IMR-90 (cell line): ENCODE data around the gene CPLX1. TPM values are rescaled to one million over a fixed set of nuclear protein-coding genes. Genes with fewer than 3 reads are reported as not detected.

ENCODE experiments used
- ATAC-seq: fragments of 200-7000 bp; cut with Tn5 transposase; 2 replicates; pipeline ENCODE4 v1.9.1; 2020; ENCODE audit warnings: low read depth, mild to moderate bottlenecking, moderate library complexity
- BruUV-seq: library from RNA; stranded (reverse); fragments of 400-500 nt; replicated peaks from 2 replicates; lab custom pipeline; 2021; lab: Mats Ljungman, UMichigan
- CTCF ChIA-PET: fragments of 300-600 bp; formaldehyde crosslinking; extraction: SDS; loops from one replicate; lab custom pipeline; 2021; ENCODE audit warnings: antibody characterized with exemption; lab: Yijun Ruan, JAX
- POLR2A ChIA-PET: fragments of 300-600 bp; sonication (Branson Sonifier 250); formaldehyde crosslinking; loops from one replicate; lab custom pipeline; 2022; ENCODE audit warnings: antibody characterized with exemption; ENCODE audit not compliant: unreplicated experiment; lab: Charles Lee
- DNase-seq: peaks from one replicate; pipeline ENCODE4 v3.0.0; 2013
- H2AFZ ChIP-seq: replicated peaks from 2 replicates; pipeline ENCODE3; 2013; ENCODE audit warnings: low read length, mild to moderate bottlenecking; ENCODE audit not compliant: poor library complexity
- H2AK5ac ChIP-seq: 2 replicates; pipeline ENCODE4 v1.6.1; 2013; ENCODE audit warnings: low read depth, low read length, inconsistent platforms
- H2AK9ac ChIP-seq: replicated peaks from 2 replicates; pipeline ENCODE3; 2013; ENCODE audit warnings: mild to moderate bottlenecking, low read depth, low read length, moderate library complexity; ENCODE audit not compliant: poor library complexity
- H2BK120ac ChIP-seq: 2 replicates; pipeline ENCODE4 v1.6.1; 2013; ENCODE audit warnings: low read depth, low read length, inconsistent platforms
- H2BK15ac ChIP-seq: 3 replicates; pipeline ENCODE4 v1.6.1; 2013; ENCODE audit warnings: low read depth, low read length, inconsistent platforms
- H2BK20ac ChIP-seq: 2 replicates; pipeline ENCODE4 v1.6.1; 2013; ENCODE audit warnings: low read depth, mild to moderate bottlenecking, inconsistent platforms, low read length, moderate library complexity
- H2BK5ac ChIP-seq: 2 replicates; pipeline ENCODE4 v1.6.1; 2013; ENCODE audit warnings: mild to moderate bottlenecking, low read depth, low read length, inconsistent platforms; ENCODE audit not compliant: poor library complexity, severe bottlenecking
- H3K14ac ChIP-seq: replicated peaks from 2 replicates; pipeline ENCODE4 v1.6.1; 2013; ENCODE audit warnings: low read depth, low read length, inconsistent platforms
- H3K18ac ChIP-seq: 2 replicates; pipeline ENCODE4 v1.6.1; 2013; ENCODE audit warnings: low read depth, low read length, control low read depth
- H3K23ac ChIP-seq: 2 replicates; pipeline ENCODE4 v1.6.1; 2013; ENCODE audit warnings: low read depth, low read length, inconsistent platforms
- H3K27ac ChIP-seq: 2 replicates; pipeline ENCODE4 v1.5.1; 2013; ENCODE audit warnings: mild to moderate bottlenecking, control low read depth, low read length; ENCODE audit not compliant: insufficient read depth
- H3K27me3 ChIP-seq: 2 replicates; pipeline ENCODE4 v1.6.1; 2013; ENCODE audit warnings: low read length; ENCODE audit not compliant: control insufficient read depth, insufficient read depth
- H3K36me3 ChIP-seq: 2 replicates; pipeline ENCODE4 v1.6.1; 2013; ENCODE audit warnings: low read length, mixed read lengths; ENCODE audit not compliant: control insufficient read depth, insufficient read depth
- H3K4ac ChIP-seq: 2 replicates; pipeline ENCODE4 v1.6.1; 2013; ENCODE audit warnings: low read depth, low read length, inconsistent platforms
- H3K4me1 ChIP-seq: 2 replicates; pipeline ENCODE4 v1.6.1; 2013; ENCODE audit warnings: low read length, mixed read lengths; ENCODE audit not compliant: control insufficient read depth, insufficient read depth
- H3K4me2 ChIP-seq: 2 replicates; pipeline ENCODE4 v1.6.1; 2013; ENCODE audit warnings: low read depth, mild to moderate bottlenecking, control low read depth, low read length, moderate library complexity
- H3K4me3 ChIP-seq: 2 replicates; pipeline ENCODE4 v1.5.1; 2013; ENCODE audit warnings: low read depth, mild to moderate bottlenecking, control low read depth, low read length, moderate library complexity; ENCODE audit not compliant: insufficient read depth
- H3K56ac ChIP-seq: 2 replicates; pipeline ENCODE4 v1.6.1; 2013; ENCODE audit warnings: low read length, inconsistent platforms; ENCODE audit not compliant: insufficient read depth; ENCODE audit errors: extremely low read depth
- H3K79me1 ChIP-seq, 2 experiments: 2 replicates each; pipeline ENCODE4 v1.6.1; 2013; ENCODE audit warnings: low read length in 2 of 2, inconsistent platforms in 1 of 2, low read depth in 1 of 2
- H3K9ac ChIP-seq: 2 replicates; pipeline ENCODE4 v1.6.1; 2013; ENCODE audit warnings: low read depth, low read length, control low read depth
- H3K9me1 ChIP-seq: 2 replicates; pipeline ENCODE4 v1.6.1; 2013; ENCODE audit warnings: low read length, inconsistent platforms; ENCODE audit not compliant: insufficient read depth
- H3K9me3 ChIP-seq: 2 replicates; pipeline ENCODE4 v1.6.1; 2013; ENCODE audit warnings: low read length; ENCODE audit not compliant: control insufficient read depth, insufficient read depth
- H4K20me1 ChIP-seq: 2 replicates; pipeline ENCODE4 v1.6.1; 2013; ENCODE audit warnings: low read length, inconsistent platforms; ENCODE audit not compliant: insufficient read depth
- H4K5ac ChIP-seq: 2 replicates; pipeline ENCODE4 v1.6.1; 2013; ENCODE audit warnings: mild to moderate bottlenecking, low read depth, low read length, control low read depth
- H4K8ac ChIP-seq, 2 experiments: 2 replicates each; pipeline ENCODE4 v1.6.1; 2013; ENCODE audit warnings: low read depth in 2 of 2, low read length in 2 of 2, control low read depth in 1 of 2, inconsistent platforms in 1 of 2
- H4K91ac ChIP-seq: 2 replicates; pipeline ENCODE4 v1.6.1; 2013; ENCODE audit warnings: low read depth, low read length, inconsistent platforms; ENCODE audit not compliant: insufficient read depth
- BHLHE40 ChIP-seq: fragments of 150-350 bp; IDR thresholded peaks from 2 replicates; pipeline ENCODE4 v1.6.1; 2016; ENCODE audit warnings: mild to moderate bottlenecking, low read depth, low read length
- CEBPB ChIP-seq: IDR thresholded peaks from 2 replicates; pipeline ENCODE4 v1.6.1; 2012; ENCODE audit warnings: low read depth, low read length, improper control_type of control experiment
- CHD1 ChIP-seq: IDR thresholded peaks from 2 replicates; pipeline ENCODE4 v1.6.1; 2012; ENCODE audit warnings: low read depth, low read length, improper control_type of control experiment
- CTCF ChIP-seq: conservative IDR thresholded peaks from 2 replicates; pipeline ENCODE4 v1.5.1; 2012; ENCODE audit warnings: mild to moderate bottlenecking, low read depth, low read length, improper control_type of control experiment
- ELK1 ChIP-seq: fragments of 150-350 bp; IDR thresholded peaks from 2 replicates; pipeline ENCODE4 v1.6.1; 2016; ENCODE audit warnings: low read depth, mild to moderate bottlenecking, low read length, moderate library complexity, borderline replicate concordance
- FOS ChIP-seq: fragments of 150-350 bp; IDR thresholded peaks from 2 replicates; pipeline ENCODE4 v1.6.1; 2016; ENCODE audit warnings: low read depth, low read length
- MAFK ChIP-seq: IDR thresholded peaks from 2 replicates; pipeline ENCODE4 v1.6.1; 2012; ENCODE audit warnings: low read depth, low read length, improper control_type of control experiment
- MAZ ChIP-seq: IDR thresholded peaks from 2 replicates; pipeline ENCODE4 v1.6.1; 2012; ENCODE audit warnings: low read depth, mild to moderate bottlenecking, low read length, improper control_type of control experiment, moderate library complexity, borderline replicate concordance
- MXI1 ChIP-seq: IDR thresholded peaks from 2 replicates; pipeline ENCODE4 v1.6.1; 2012; ENCODE audit warnings: low read depth, mild to moderate bottlenecking, low read length, moderate library complexity, borderline replicate concordance
- NFE2L2 ChIP-seq: fragments of 150-350 bp; IDR thresholded peaks from 2 replicates; pipeline ENCODE4 v1.6.1; 2016; ENCODE audit warnings: low read depth, mild to moderate bottlenecking, low read length
- POLR2A ChIP-seq: IDR thresholded peaks from 2 replicates; pipeline ENCODE4 v1.6.1; 2012; ENCODE audit warnings: mild to moderate bottlenecking, low read depth, low read length
- RAD21 ChIP-seq: IDR thresholded peaks from 2 replicates; pipeline ENCODE4 v1.6.1; 2012; ENCODE audit warnings: low read length, improper control_type of control experiment
- RCOR1 ChIP-seq: IDR thresholded peaks from 2 replicates; pipeline ENCODE4 v1.6.1; 2012; ENCODE audit warnings: mild to moderate bottlenecking, low read length, improper control_type of control experiment; ENCODE audit not compliant: insufficient replicate concordance
- RFX5 ChIP-seq: IDR thresholded peaks from 2 replicates; pipeline ENCODE4 v1.8.0; 2012; ENCODE audit warnings: low read depth, mild to moderate bottlenecking, low read length, moderate library complexity
- SMC3 ChIP-seq: fragments of 150-350 bp; IDR thresholded peaks from 2 replicates; pipeline ENCODE4 v1.6.1; 2016; ENCODE audit warnings: low read depth, mild to moderate bottlenecking, antibody characterized with exemption, low read length, moderate library complexity
- USF2 ChIP-seq: fragments of 150-350 bp; IDR thresholded peaks from 2 replicates; pipeline ENCODE4 v1.6.1; 2017; ENCODE audit warnings: mild to moderate bottlenecking, antibody characterized with exemption, low read length, low read depth
- WGBS, 2 experiments: methylation state at CpG; one replicate each; pipeline versions ENCODE4 v1.1.5 to v1.1.7; 2013; ENCODE audit warnings: missing lambda C conversion rate in 2 of 2; ENCODE audit not compliant: insufficient read length in 1 of 2; ENCODE audit errors: extremely low coverage in 2 of 2; 5-methylcytosine and 5-hydroxymethylcytosine counted together
- dilution Hi-C: fragments of 300-500 bp; cut with HindIII; formaldehyde crosslinking; loops from one replicate; pipeline ENCODE4 v1.14.3; 2018; ENCODE audit warnings: low sequenced_read_pairs; ENCODE audit not compliant: unreplicated experiment
- in situ Hi-C: fragments of 300-500 bp; cut with MboI; formaldehyde crosslinking; loops from 3 replicates; pipeline ENCODE4 v1.14.3; 2019; ENCODE audit warnings: low sequenced_read_pairs, inconsistent platforms, mixed read lengths
- intact Hi-C: fragments of 100-400 bp; cut with micrococcal nuclease; formaldehyde crosslinking; loops from 2 replicates; pipeline ENCODE4 v1.10.0; 2022
- polyA plus RNA-seq, 3 experiments: library from polyadenylated mRNA; depleted of rRNA; stranded (reverse); fragments of >200 nt; gene quantifications; 2 replicates each; pipeline ENCODE4 v1.2.3, GENCODE V29; 2012; ENCODE audit warnings: low replicate concordance in 1 of 3
- total RNA-seq: library from RNA; depleted of rRNA; stranded (reverse); fragments of >200 nt; gene quantifications from 2 replicates; pipeline ENCODE4 v1.2.3, GENCODE V29; 2012

The CPLX1 gene
- total and polyA plus RNA-seq, 2 of the 4 experiments (the other 2 are of a cell fraction) = 0.05 TPM; not detected in 1

GRCh38 chr4:793941-794621, 31.8 kb downstream of the CPLX1 start:
- intact Hi-C loops = no loop called here
- no peak overlapping the region for H4K5ac ChIP-seq
- H3K9me1 ChIP-seq = no peaks in the 10 kb centered on the region
- H2AFZ ChIP-seq = no peak overlapping the region
- H2BK120ac ChIP-seq = no peak overlapping the region
- no peak overlapping the region for H3K4ac ChIP-seq
- H4K20me1 ChIP-seq = no peaks in the 10 kb centered on the region
- WGBS, 2 experiments = 38% methylated on average over 1 of the region's 19 CpGs; no CpG with 5 or more reads in 1 of the 2 experiments
- dilution Hi-C loops = no loop called here
- no peaks in the 10 kb centered on the region for H3K4me1 ChIP-seq
- H3K27ac ChIP-seq = no peak overlapping the region
- H3K27me3 ChIP-seq = peaks cover 61% of the 10 kb centered on the region
- TF ChIP-seq POLR2A (no peak), RAD21 (no peak), SMC3 (no peak), RCOR1 (no peak), MAZ (no peak), NFE2L2 (no peak), ELK1 (no peak), FOS (no peak), MXI1 (no peak), CTCF (no peak), CHD1 (no peak), RFX5 (no peak), MAFK (no peak), BHLHE40 (no peak), CEBPB (no peak), USF2 (no peak)
- H2BK20ac ChIP-seq = no peak overlapping the region
- no peak overlapping the region for H2AK5ac ChIP-seq
- DNase-seq (peak; percentile 22), ATAC-seq (no peak)
- ChIA-PET CTCF (no interaction called here), POLR2A (no interaction called here)
- in situ Hi-C loops = no loop called here
- no peak overlapping the region for H2BK5ac ChIP-seq
- H3K18ac ChIP-seq = no peak overlapping the region
- no peak overlapping the region for H4K8ac ChIP-seq
- H3K4me3 ChIP-seq = no peak overlapping the region
- H3K9ac ChIP-seq = no peak overlapping the region
- no peaks in the 10 kb centered on the region for H3K79me1 ChIP-seq
- H3K4me2 ChIP-seq = no peak overlapping the region
- no peaks in the 10 kb centered on the region for H3K9me3 ChIP-seq
- no peak overlapping the region for H3K56ac ChIP-seq
- H2AK9ac ChIP-seq = peak overlapping the region; percentile 52
- H2BK15ac ChIP-seq = no peak overlapping the region
- no peak overlapping the region for H4K91ac ChIP-seq
- no TSS peak for BruUV-seq
- H3K36me3 ChIP-seq = no peaks in the 10 kb centered on the region
- H3K23ac ChIP-seq = no peak overlapping the region
- H3K14ac ChIP-seq = no peak overlapping the region
